ENCODE data around the gene CAB39L. TPM values are rescaled to one million over a fixed set of nuclear protein-coding genes. Genes with fewer than 3 reads are reported as not detected.
A peak's percentile ranks its signal among the peaks of the same experiment; 100 is the strongest.

Gene CAB39L
- total and polyA plus RNA-seq, 9 of the 15 experiments (the other 6 are each of a cell fraction or from before 2014, with no cell fraction given): 1.1 to 4.2 (median 2.6) TPM

DNA sequence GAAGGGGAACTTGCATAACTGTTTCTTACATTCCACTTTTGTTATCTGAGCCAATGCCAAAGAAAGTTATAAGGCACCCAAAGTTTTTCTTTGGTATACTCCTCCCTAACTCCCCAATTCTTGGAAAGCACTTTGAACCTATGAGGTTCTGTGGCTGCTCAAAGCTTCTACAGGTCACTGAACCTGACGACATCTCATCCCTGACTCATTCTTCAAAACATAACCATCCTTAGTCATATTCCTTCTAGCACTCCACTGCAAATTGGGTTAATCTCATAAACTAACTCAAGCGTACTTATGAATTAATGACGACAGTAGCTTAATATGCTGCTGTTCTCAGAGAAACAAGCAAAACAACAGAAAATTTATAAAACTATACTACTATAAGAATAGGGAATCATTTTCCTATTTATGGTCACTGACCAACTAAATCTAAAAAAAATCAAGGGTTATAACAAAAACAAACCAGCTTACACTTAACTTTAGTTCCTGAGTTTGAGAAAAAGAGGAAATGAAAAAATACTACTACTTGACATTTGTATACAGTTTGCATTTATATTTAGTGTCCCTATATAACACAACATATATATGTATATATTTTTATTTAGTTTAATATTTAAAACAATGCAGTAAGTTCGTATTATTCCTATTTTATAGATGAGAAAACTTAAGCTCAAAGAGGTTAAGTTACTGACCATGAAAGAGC is 69.1 kb downstream of the CAB39L start:
- peak; percentile 62; the same call in 2 of the 3 replicates for ATAC-seq
- no peak overlapping the region for H3K4me2 ChIP-seq (ENCODE audit: insufficient read depth, low read length)
- no peaks in the 10 kb centered on the region for H3K9me3 ChIP-seq (replicated peaks; ENCODE audit: control insufficient read depth, insufficient read depth, low read depth, low read length)
- H3K27me3 ChIP-seq (ENCODE audit: control insufficient read depth in 2 of 2, insufficient read depth in 2 of 2, low read length in 2 of 2): no peaks in the 10 kb centered on the region
- TF ChIP-seq JUND (IDR thresholded peaks at IDR 0.05; ENCODE audit: borderline replicate concordance, low read depth, low read length): peak; percentile 44; the same call in 1 of the 2 replicates
- TF ChIP-seq JUND (tag; IDR thresholded peaks at IDR 0.05; ENCODE audit: borderline replicate concordance, low read depth, low read length): no peak; the same call in 2 of the 3 replicates
- TF ChIP-seq JUN (IDR thresholded peaks at IDR 0.05; ENCODE audit: borderline replicate concordance, low read depth, low read length): peak; percentile 39; the same call in 1 of the 2 replicates
- no peak for TF ChIP-seq JUN (CRISPR knock-in tag; IDR thresholded peaks at IDR 0.05; ENCODE audit: borderline replicate concordance)
- no peak for TF ChIP-seq DMBX1 (CRISPR knock-in tag; IDR thresholded peaks at IDR 0.05; ENCODE audit: borderline replicate concordance)
- no peak for TF ChIP-seq GTF2E2 (tag; IDR thresholded peaks at IDR 0.05)
- TF ChIP-seq PATZ1 (CRISPR knock-in tag; IDR thresholded peaks at IDR 0.05; ENCODE audit: borderline replicate concordance): no peak
- TF ChIP-seq NUFIP1 (IDR thresholded peaks at IDR 0.05; ENCODE audit: partially characterized antibody): peak; percentile 25
- TF ChIP-seq SMARCA5 (IDR thresholded peaks at IDR 0.05): no peak
- peak; percentile 58; the same call in 1 of the 2 replicates for TF ChIP-seq ATF3 (IDR thresholded peaks at IDR 0.05)
- TF ChIP-seq ATF3 (CRISPR knock-in tag; conservative IDR thresholded peaks at IDR 0.05): no peak
- no peak for TF ChIP-seq HNRNPK (IDR thresholded peaks at IDR 0.05; ENCODE audit: low read depth, low read length, poor library complexity, severe bottlenecking)
- peak; percentile 77 for TF ChIP-seq FOSL1 (tag; conservative IDR thresholded peaks at IDR 0.05)
- peak; percentile 61; the same call in 1 of the 2 replicates for TF ChIP-seq HMBOX1 (IDR thresholded peaks at IDR 0.05)
- no peak for TF ChIP-seq ZNF165 (CRISPR knock-in tag; IDR thresholded peaks at IDR 0.05; ENCODE audit: borderline replicate concordance)
- TF ChIP-seq ARID1B (IDR thresholded peaks at IDR 0.05): peak; percentile 31; the same call in 1 of the 2 replicates
- no peak for TF ChIP-seq NBN (IDR thresholded peaks at IDR 0.05; ENCODE audit: low read depth)
- POLR2A ChIA-PET: interaction anchor here (1.4 kb wide), 1 partner anchor 69 kb away, joined by 4 read pairs; the partner anchor contains the start of genes CAB39L and SETDB2
- H3K4me1 ChIP-seq (replicated peaks in 1 of 2; ENCODE audit: control insufficient read depth in 2 of 2, insufficient read depth in 2 of 2, low read length in 2 of 2): no peaks in the 10 kb centered on the region; a peak in 1 of 5 replicates
- H3K4me3 ChIP-seq: no peak overlapping the region
- in situ Hi-C loops (cut with MboI) (no loop called here), intact Hi-C loops (cut with micrococcal nuclease) (no loop called here)
- 3% methylated on average over 4 of the region's 4 CpGs for WGBS (ENCODE audit: insufficient coverage, low coverage, missing lambda C conversion rate)
- no peak overlapping the region for H2AFZ ChIP-seq (ENCODE audit: low read depth, low read length)
- peak; percentile 61 for FAIRE-seq
- H3K27ac ChIP-seq (ENCODE audit: extremely low read depth, low read depth, low read length): no peak overlapping the region
- DNase-seq (ENCODE audit: extremely low read depth in 1 of 4, low spot score in 3 of 4): peak; percentile 6 to 61 (median 12)
- no peaks in the 10 kb centered on the region for H3K9me1 ChIP-seq (ENCODE audit: control insufficient read depth, insufficient read depth, low read length)
- no peak overlapping the region for H3K9ac ChIP-seq (ENCODE audit: insufficient read depth in 1 of 2, low read depth in 2 of 2, low read length in 2 of 2)
- CTCF ChIA-PET (ENCODE audit: low intra/inter-chr PET ratio): no interaction called here
- no peaks in the 10 kb centered on the region for H4K20me1 ChIP-seq (replicated peaks; ENCODE audit: control insufficient read depth, insufficient read depth, low read length)
- H3K36me3 ChIP-seq (ENCODE audit: control insufficient read depth, insufficient read depth, low read length): no peaks in the 10 kb centered on the region
- no TSS peak for BruUV-seq (replicated peaks)
- no peaks in the 10 kb centered on the region for H3K79me2 ChIP-seq (ENCODE audit: control insufficient read depth, insufficient read depth, low read length)

All from K562 (cell line).